Erythroblast (primary cell): ENCODE results near the gene EYA2.

Experiments
- GATA1 ChIP-seq: IDR thresholded peaks from 2 replicates; pipeline ENCODE4 v1.6.1; 2011; ENCODE audit warnings: low read depth, mild to moderate bottlenecking, control low read depth, low read length, moderate library complexity
- POLR2A ChIP-seq: IDR thresholded peaks from 2 replicates; pipeline ENCODE4 v1.6.1; 2011; ENCODE audit warnings: mild to moderate bottlenecking, low read length

GRCh38 chr20:47089151-47089550 lies 194.5 kb downstream of the EYA2 start:
- TF ChIP-seq POLR2A (no peak), GATA1 (no peak)
